Smooth muscle cell (in vitro differentiated cells): ENCODE data around the gene APC2. TPM values are rescaled to one million over a fixed set of nuclear protein-coding genes. Genes with fewer than 3 reads are reported as not detected.
"Not testable (repeated sequence)": the region's sequence is repeated elsewhere in the genome, so short reads cannot be mapped to it uniquely, and the experiment has no call there.

Experiments
- DNase-seq: peaks from one replicate; lab custom pipeline; 2025; ENCODE audit not compliant: unreplicated experiment; lab: John Stamatoyannopoulos, UW
- H2AFZ ChIP-seq: fragments of 200-600 bp; sonication (generic); 2 replicates; pipeline ENCODE4 v1.6.0; 2016; ENCODE audit warnings: antibody characterized with exemption, low read depth, mild to moderate bottlenecking
- H3F3A ChIP-seq: fragments of 200-600 bp; sonication (generic); 2 replicates; pipeline ENCODE4 v1.6.0; 2017; ENCODE audit warnings: antibody characterized with exemption, low read depth
- H3K27ac ChIP-seq: fragments of 200-600 bp; sonication (generic); 2 replicates; pipeline ENCODE4 v1.5.1; 2016; ENCODE audit warnings: low read depth, mild to moderate bottlenecking
- H3K27me3 ChIP-seq: fragments of 200-600 bp; sonication (generic); 2 replicates; pipeline ENCODE4 v1.6.1; 2016; ENCODE audit warnings: low read depth, mild to moderate bottlenecking
- H3K36me3 ChIP-seq: fragments of 200-600 bp; sonication (generic); 2 replicates; pipeline ENCODE4 v1.5.1; 2016; ENCODE audit warnings: low read depth
- H3K4me1 ChIP-seq: fragments of 200-600 bp; sonication (generic); 2 replicates; pipeline ENCODE4 v1.5.1; 2016; ENCODE audit warnings: low read depth
- H3K4me2 ChIP-seq: fragments of 200-600 bp; sonication (generic); 2 replicates; pipeline ENCODE4 v1.6.0; 2016; ENCODE audit warnings: mild to moderate bottlenecking
- H3K4me3 ChIP-seq: fragments of 200-600 bp; sonication (generic); 2 replicates; pipeline ENCODE4 v1.5.1; 2016; ENCODE audit warnings: mild to moderate bottlenecking
- H3K79me2 ChIP-seq: fragments of 200-600 bp; sonication (generic); 2 replicates; pipeline ENCODE4 v1.6.0; 2016; ENCODE audit warnings: low read depth, mild to moderate bottlenecking
- H3K9ac ChIP-seq: fragments of 200-600 bp; sonication (generic); 2 replicates; pipeline ENCODE4 v1.6.0; 2016; ENCODE audit warnings: low read depth
- H3K9me3 ChIP-seq: fragments of 200-600 bp; sonication (generic); replicated peaks from 2 replicates; pipeline ENCODE4 v1.5.1; 2016; ENCODE audit warnings: low read depth
- H4K20me1 ChIP-seq: fragments of 200-600 bp; sonication (generic); 2 replicates; pipeline ENCODE4 v1.6.0; 2016; ENCODE audit warnings: low read depth
- CTCF ChIP-seq: fragments of 200-600 bp; sonication (generic); IDR thresholded peaks from 2 replicates; pipeline ENCODE4 v1.5.1; 2017; ENCODE audit warnings: borderline replicate concordance, mild to moderate bottlenecking, antibody characterized with exemption; ENCODE audit not compliant: insufficient read depth, poor library complexity, severe bottlenecking
- WGBS: methylation state at CpG from one replicate; pipeline ENCODE4 v1.1.7; 2016; ENCODE audit warnings: low lambda C conversion rate; 5-methylcytosine and 5-hydroxymethylcytosine counted together
- polyA plus RNA-seq: library from polyadenylated mRNA; unstranded; fragments of >200 nt; fragmentation: Nextera tagmentation; extraction: Ambion mirVana; gene quantifications from 2 replicates; pipeline ENCODE4 v1.2.1, GENCODE V29; 2016
- total RNA-seq: library from RNA; depleted of rRNA; stranded (reverse); fragments of >200 nt; gene quantifications from 2 replicates; pipeline ENCODE4 v1.2.3, GENCODE V29; 2014

APC2 gene
- total and polyA plus RNA-seq, 2 experiments from 2014 or later, result 0.18 to 0.30 TPM

- H2AFZ ChIP-seq, result no peak overlapping the region
- peaks cover 69% of the 10 kb centered on the region for H4K20me1 ChIP-seq
- H3K27ac ChIP-seq, result peak overlapping the region; percentile 80
- peak overlapping the region; percentile 97 for H3K4me2 ChIP-seq
- H3K4me3 ChIP-seq, result peak overlapping the region; percentile 72
- H3F3A ChIP-seq, result peaks cover 30% of the 10 kb centered on the region
- H3K36me3 ChIP-seq, result no peaks in the 10 kb centered on the region
- no peaks in the 10 kb centered on the region for H3K9me3 ChIP-seq
- no peak for TF ChIP-seq CTCF
- peaks cover 9% of the 10 kb centered on the region for H3K4me1 ChIP-seq
- no peaks in the 10 kb centered on the region for H3K27me3 ChIP-seq
- WGBS, result 2% methylated on average over 12 of the region's 26 CpGs
- peaks cover 37% of the 10 kb centered on the region for H3K79me2 ChIP-seq
- no peak for DNase-seq
- peak overlapping the region; percentile 95 for H3K9ac ChIP-seq
These were observed 11.0 kb upstream of the APC2 start for GRCh38 chr19:1438933-1439354.

GRCh38 chr19:1439525-1440417 is 10.2 kb upstream of the APC2 start:
- DNase-seq, H3K4me1 ChIP-seq, H3K27ac ChIP-seq, H3K9me3 ChIP-seq, H2AFZ ChIP-seq, H3K27me3 ChIP-seq, H3K36me3 ChIP-seq: not testable (repeated sequence)
- Histone ChIP-seq H3K9ac (peak overlapping the region; percentile 95), H3K4me3 (peak overlapping the region; percentile 72), H3K79me2 (peaks cover 37% of the 10 kb centered on the region), H3F3A (peaks cover 32% of the 10 kb centered on the region), H4K20me1 (peaks cover 72% of the 10 kb centered on the region), H3K4me2 (peak overlapping the region; percentile 97)
- WGBS, result 84% methylated on average over 57 of the region's 57 CpGs

GRCh38 chr19:1440418-1440801 is 9.5 kb upstream of the APC2 start:
- Histone ChIP-seq H3F3A (peaks cover 29% of the 10 kb centered on the region), H3K4me3 (no peak overlapping the region), H3K27ac (no peak overlapping the region), H3K4me1 (peaks cover 9% of the 10 kb centered on the region), H2AFZ (no peak overlapping the region), H3K27me3 (peaks cover 1% of the 10 kb centered on the region), H3K36me3 (no peaks in the 10 kb centered on the region), H3K79me2 (peaks cover 37% of the 10 kb centered on the region), H3K9me3 (no peaks in the 10 kb centered on the region), H3K9ac (no peak overlapping the region), H3K4me2 (no peak overlapping the region), H4K20me1 (peaks cover 71% of the 10 kb centered on the region)
- no peak for TF ChIP-seq CTCF
- no peak for DNase-seq
- WGBS, result 97% methylated on average over 15 of the region's 15 CpGs

- Histone ChIP-seq H3K79me2 (peaks cover 37% of the 10 kb centered on the region), H3F3A (peaks cover 25% of the 10 kb centered on the region), H3K9ac (no peak overlapping the region), H3K27me3 (peaks cover 7% of the 10 kb centered on the region), H3K4me1 (peaks cover 9% of the 10 kb centered on the region), H4K20me1 (peaks cover 70% of the 10 kb centered on the region), H3K27ac (no peak overlapping the region), H2AFZ (no peak overlapping the region), H3K36me3 (no peaks in the 10 kb centered on the region), H3K4me2 (no peak overlapping the region), H3K9me3 (no peaks in the 10 kb centered on the region), H3K4me3 (no peak overlapping the region)
- DNase-seq, result no peak
- TF ChIP-seq CTCF, result no peak
- WGBS, result 94% methylated on average over 9 of the region's 9 CpGs
These were observed 8.9 kb upstream of the APC2 start for GRCh38 chr19:1441022-1441426.
